ENCODE measurements around the gene OPCML.

The OPCML gene

GRCh38 chr11:132559331-132560036, 972.8 kb downstream of the OPCML start:
- H3K79me2 ChIP-seq (ENCODE audit: control insufficient read depth, insufficient read depth, low read length, unreplicated experiment): no peaks in the 10 kb centered on the region
- no peak overlapping the region for H3K27ac ChIP-seq (ENCODE audit: low read depth, low read length)
- H2AFZ ChIP-seq (ENCODE audit: low read length, unreplicated experiment): no peak overlapping the region
- H3K36me3 ChIP-seq (ENCODE audit: insufficient read depth, low read length): no peaks in the 10 kb centered on the region
- no peaks in the 10 kb centered on the region for H3K4me1 ChIP-seq (ENCODE audit: control insufficient read depth, insufficient read depth, low read length, unreplicated experiment)
- H3K27me3 ChIP-seq (ENCODE audit: insufficient read depth, low read length): no peaks in the 10 kb centered on the region
- no peak overlapping the region for H3K4me3 ChIP-seq (ENCODE audit: low read depth, low read length)

- no peak overlapping the region for H2AFZ ChIP-seq (ENCODE audit: low read length, unreplicated experiment)
Measured at GRCh38 chr11:132556316-132556715, 976.0 kb downstream of the OPCML start.

GRCh38 chr11:132555617-132556016, 976.7 kb downstream of the OPCML start:
- Histone ChIP-seq H3K36me3 (ENCODE audit: insufficient read depth, low read length) (no peaks in the 10 kb centered on the region), H2AFZ (ENCODE audit: low read length, unreplicated experiment) (no peak overlapping the region), H3K27me3 (ENCODE audit: insufficient read depth, low read length) (no peaks in the 10 kb centered on the region), H3K4me3 (ENCODE audit: low read depth, low read length) (no peak overlapping the region), H3K27ac (ENCODE audit: low read depth, low read length) (no peak overlapping the region), H3K4me1 (ENCODE audit: control insufficient read depth, insufficient read depth, low read length, unreplicated experiment) (no peaks in the 10 kb centered on the region), H3K79me2 (ENCODE audit: control insufficient read depth, insufficient read depth, low read length, unreplicated experiment) (no peaks in the 10 kb centered on the region)

More at GRCh38 chr11:132556316-132556715, 976.0 kb downstream of the OPCML start:
- Histone ChIP-seq H3K79me2 (ENCODE audit: control insufficient read depth, insufficient read depth, low read length, unreplicated experiment) (no peaks in the 10 kb centered on the region), H3K36me3 (ENCODE audit: insufficient read depth, low read length) (no peaks in the 10 kb centered on the region), H3K27me3 (ENCODE audit: insufficient read depth, low read length) (no peaks in the 10 kb centered on the region), H3K4me1 (ENCODE audit: control insufficient read depth, insufficient read depth, low read length, unreplicated experiment) (no peaks in the 10 kb centered on the region), H3K4me3 (ENCODE audit: low read depth, low read length) (no peak overlapping the region), H3K27ac (ENCODE audit: low read depth, low read length) (no peak overlapping the region)

- no peaks in the 10 kb centered on the region for H3K27me3 ChIP-seq (ENCODE audit: insufficient read depth, low read length)
- H3K4me1 ChIP-seq (ENCODE audit: control insufficient read depth, insufficient read depth, low read length, unreplicated experiment): no peaks in the 10 kb centered on the region
- H3K4me3 ChIP-seq (ENCODE audit: low read depth, low read length): no peak overlapping the region
- no peak overlapping the region for H3K27ac ChIP-seq (ENCODE audit: low read depth, low read length)
- H3K36me3 ChIP-seq (ENCODE audit: insufficient read depth, low read length): no peaks in the 10 kb centered on the region
- H2AFZ ChIP-seq (ENCODE audit: low read length, unreplicated experiment): no peak overlapping the region
- no peaks in the 10 kb centered on the region for H3K79me2 ChIP-seq (ENCODE audit: control insufficient read depth, insufficient read depth, low read length, unreplicated experiment)
Measured at GRCh38 chr11:132551016-132551415, 981.3 kb downstream of the OPCML start.

- Histone ChIP-seq H3K36me3 (ENCODE audit: insufficient read depth, low read length) (no peaks in the 10 kb centered on the region), H3K27ac (ENCODE audit: low read depth, low read length) (no peak overlapping the region), H3K4me3 (ENCODE audit: low read depth, low read length) (no peak overlapping the region), H3K27me3 (ENCODE audit: insufficient read depth, low read length) (no peaks in the 10 kb centered on the region), H3K79me2 (ENCODE audit: control insufficient read depth, insufficient read depth, low read length, unreplicated experiment) (no peaks in the 10 kb centered on the region), H3K4me1 (ENCODE audit: control insufficient read depth, insufficient read depth, low read length, unreplicated experiment) (no peaks in the 10 kb centered on the region), H2AFZ (ENCODE audit: low read length, unreplicated experiment) (no peak overlapping the region)
Measured at GRCh38 chr11:132549561-132549960, 982.7 kb downstream of the OPCML start.

- Histone ChIP-seq H3K36me3 (ENCODE audit: insufficient read depth, low read length) (no peaks in the 10 kb centered on the region), H3K27ac (ENCODE audit: low read depth, low read length) (no peak overlapping the region), H3K4me1 (ENCODE audit: control insufficient read depth, insufficient read depth, low read length, unreplicated experiment) (no peaks in the 10 kb centered on the region), H3K27me3 (ENCODE audit: insufficient read depth, low read length) (no peaks in the 10 kb centered on the region), H2AFZ (ENCODE audit: low read length, unreplicated experiment) (no peak overlapping the region), H3K4me3 (ENCODE audit: low read depth, low read length) (no peak overlapping the region), H3K79me2 (ENCODE audit: control insufficient read depth, insufficient read depth, low read length, unreplicated experiment) (no peaks in the 10 kb centered on the region)
Measured at GRCh38 chr11:132549001-132549400, 983.3 kb downstream of the OPCML start.

- H3K27ac ChIP-seq (ENCODE audit: low read depth, low read length): no peak overlapping the region
Measured at GRCh38 chr11:132544007-132544406, 988.3 kb downstream of the OPCML start.

GRCh38 chr11:132541794-132542193, 990.5 kb downstream of the OPCML start:
- H3K79me2 ChIP-seq (ENCODE audit: control insufficient read depth, insufficient read depth, low read length, unreplicated experiment): no peaks in the 10 kb centered on the region
- H3K4me1 ChIP-seq (ENCODE audit: control insufficient read depth, insufficient read depth, low read length, unreplicated experiment): no peaks in the 10 kb centered on the region
- no peak overlapping the region for H3K27ac ChIP-seq (ENCODE audit: low read depth, low read length)
- H2AFZ ChIP-seq (ENCODE audit: low read length, unreplicated experiment): no peak overlapping the region
- no peak overlapping the region for H3K4me3 ChIP-seq (ENCODE audit: low read depth, low read length)
- no peaks in the 10 kb centered on the region for H3K27me3 ChIP-seq (ENCODE audit: insufficient read depth, low read length)
- H3K36me3 ChIP-seq (ENCODE audit: insufficient read depth, low read length): no peaks in the 10 kb centered on the region

More at GRCh38 chr11:132544007-132544406, 988.3 kb downstream of the OPCML start:
- Histone ChIP-seq H3K36me3 (ENCODE audit: insufficient read depth, low read length) (no peaks in the 10 kb centered on the region), H3K4me3 (ENCODE audit: low read depth, low read length) (no peak overlapping the region), H2AFZ (ENCODE audit: low read length, unreplicated experiment) (no peak overlapping the region), H3K79me2 (ENCODE audit: control insufficient read depth, insufficient read depth, low read length, unreplicated experiment) (no peaks in the 10 kb centered on the region), H3K4me1 (ENCODE audit: control insufficient read depth, insufficient read depth, low read length, unreplicated experiment) (no peaks in the 10 kb centered on the region), H3K27me3 (ENCODE audit: insufficient read depth, low read length) (no peaks in the 10 kb centered on the region)

GRCh38 chr11:132540581-132540980, 991.7 kb downstream of the OPCML start:
- Histone ChIP-seq H3K4me1 (ENCODE audit: control insufficient read depth, insufficient read depth, low read length, unreplicated experiment) (no peaks in the 10 kb centered on the region), H3K79me2 (ENCODE audit: control insufficient read depth, insufficient read depth, low read length, unreplicated experiment) (no peaks in the 10 kb centered on the region), H3K27ac (ENCODE audit: low read depth, low read length) (no peak overlapping the region), H3K4me3 (ENCODE audit: low read depth, low read length) (no peak overlapping the region), H3K36me3 (ENCODE audit: insufficient read depth, low read length) (no peaks in the 10 kb centered on the region), H2AFZ (ENCODE audit: low read length, unreplicated experiment) (no peak overlapping the region), H3K27me3 (ENCODE audit: insufficient read depth, low read length) (no peaks in the 10 kb centered on the region)

GRCh38 chr11:132539590-132540368, 992.5 kb downstream of the OPCML start:
- Histone ChIP-seq H3K27ac (ENCODE audit: low read depth, low read length) (no peak overlapping the region), H3K27me3 (ENCODE audit: insufficient read depth, low read length) (no peaks in the 10 kb centered on the region), H3K79me2 (ENCODE audit: control insufficient read depth, insufficient read depth, low read length, unreplicated experiment) (no peaks in the 10 kb centered on the region), H2AFZ (ENCODE audit: low read length, unreplicated experiment) (no peak overlapping the region), H3K4me3 (ENCODE audit: low read depth, low read length) (no peak overlapping the region), H3K36me3 (ENCODE audit: insufficient read depth, low read length) (no peaks in the 10 kb centered on the region), H3K4me1 (ENCODE audit: control insufficient read depth, insufficient read depth, low read length, unreplicated experiment) (no peaks in the 10 kb centered on the region)

- H3K27ac ChIP-seq (ENCODE audit: low read depth, low read length): no peak overlapping the region
- H3K4me1 ChIP-seq (ENCODE audit: control insufficient read depth, insufficient read depth, low read length, unreplicated experiment): no peaks in the 10 kb centered on the region
- H2AFZ ChIP-seq (ENCODE audit: low read length, unreplicated experiment): no peak overlapping the region
Measured at GRCh38 chr11:132538642-132539041, 993.7 kb downstream of the OPCML start.

More at GRCh38 chr11:132538642-132539041, 993.7 kb downstream of the OPCML start:
- Histone ChIP-seq H3K79me2 (ENCODE audit: control insufficient read depth, insufficient read depth, low read length, unreplicated experiment) (no peaks in the 10 kb centered on the region), H3K4me3 (ENCODE audit: low read depth, low read length) (no peak overlapping the region), H3K36me3 (ENCODE audit: insufficient read depth, low read length) (no peaks in the 10 kb centered on the region), H3K27me3 (ENCODE audit: insufficient read depth, low read length) (no peaks in the 10 kb centered on the region)
